Endothelial cell of umbilical vein (primary cell): Measurements from ENCODE around the gene PDE3A.

Experiments used
- JUN ChIP-seq: IDR thresholded peaks from 2 replicates; pipeline ENCODE4 v1.6.1; 2011; ENCODE audit warnings: borderline replicate concordance, low read depth; ENCODE audit not compliant: insufficient read length, insufficient read depth
- POLR2A ChIP-seq: IDR thresholded peaks from 2 replicates; pipeline ENCODE4 v1.6.1; 2012; ENCODE audit warnings: low read depth, mild to moderate bottlenecking, control low read depth, low read length

DNA sequence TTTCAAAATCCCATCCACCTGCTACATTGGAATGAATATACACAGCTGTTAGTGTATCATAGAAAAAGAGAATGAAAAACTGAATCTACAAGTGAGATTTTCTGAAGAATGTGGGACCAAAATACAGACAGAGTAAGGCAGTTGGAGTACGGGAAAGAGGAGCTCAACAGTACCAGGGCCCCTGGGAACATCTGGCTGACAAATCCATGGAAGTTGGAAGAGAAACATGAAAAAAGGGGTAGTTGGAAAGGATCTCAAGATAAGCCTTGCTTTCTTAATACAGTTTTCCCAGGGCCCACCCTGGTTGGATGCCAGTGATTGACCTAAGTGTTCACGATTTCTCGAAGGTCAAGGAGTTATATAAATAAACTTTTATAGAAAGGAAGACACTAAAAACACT is 272.8 kb downstream of the PDE3A start:
- TF ChIP-seq POLR2A (no peak), JUN (no peak)
